ENCODE results near the gene HMOX2.

The HMOX2 gene

DNA sequence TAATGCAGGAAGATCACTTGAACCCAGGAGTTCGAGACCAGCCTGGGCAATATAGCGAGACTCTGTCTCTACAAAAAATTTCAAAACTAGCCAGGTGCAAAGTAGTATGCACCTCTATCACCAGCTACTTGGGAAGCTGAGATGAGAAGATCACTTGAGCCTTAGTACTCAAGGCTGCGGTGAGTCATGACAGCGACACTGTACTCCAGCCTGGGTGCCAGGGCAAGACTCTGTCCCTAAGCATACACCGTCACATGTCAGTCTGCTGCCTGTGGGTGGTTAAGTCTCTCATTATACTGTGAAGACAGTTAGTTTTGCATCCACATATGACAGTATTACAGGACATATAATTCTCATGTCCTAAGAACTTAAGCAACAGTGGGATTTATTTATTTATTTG lies 23.5 kb upstream of the HMOX2 start:
- TF ChIP-seq SETDB1 (IDR thresholded peaks at IDR 0.05; ENCODE audit: insufficient read length, low read length) (no peak), ZNF747 (tag by site-specific recombination; IDR thresholded peaks at IDR 0.05) (no peak), ZNF174 (tag by site-specific recombination; IDR thresholded peaks at IDR 0.05) (no peak), ZFHX2 (tag by site-specific recombination; conservative IDR thresholded peaks at IDR 0.05) (no peak)
- H3K4me3 ChIP-seq (ENCODE audit: low read depth, low read length) = no peak overlapping the region
- no peaks in the 10 kb centered on the region for H3K4me1 ChIP-seq (ENCODE audit: control insufficient read depth, insufficient read depth, low read length)
- CTCF ChIA-PET = no interaction called here
- POLR2A ChIA-PET = no interaction called here
- no peaks in the 10 kb centered on the region for H3K9me3 ChIP-seq (ENCODE audit: control insufficient read depth, insufficient read depth, low read depth, low read length)
- H3K27ac ChIP-seq (ENCODE audit: extremely low read depth, low read depth, low read length) = no peak overlapping the region
- H3K36me3 ChIP-seq (ENCODE audit: control insufficient read depth in 2 of 2, insufficient read depth in 1 of 2, low read length in 2 of 2) = peaks cover 14 to 90% of the 10 kb centered on the region in 2 experiments; a peak in 2 of 3 replicates

DNA sequence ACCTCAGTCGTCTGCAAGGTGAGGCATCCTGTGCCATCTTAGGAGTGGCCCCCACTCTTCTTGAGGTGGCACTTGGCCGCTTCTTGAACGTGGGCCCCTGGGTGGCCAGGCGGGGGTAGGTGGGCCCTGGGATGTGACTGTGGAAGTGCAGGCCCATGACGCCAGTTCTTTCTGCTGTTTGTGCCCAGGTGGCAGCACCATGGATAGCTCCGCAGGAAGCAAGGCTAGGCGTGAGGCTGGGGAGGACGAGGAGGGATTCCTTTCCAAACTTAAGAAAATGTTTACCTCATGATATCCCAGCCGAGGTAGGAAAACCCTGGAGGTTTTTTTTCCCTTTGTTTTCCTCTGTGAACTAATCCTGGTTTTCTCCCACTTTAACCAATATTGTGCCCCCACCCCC lies 21.6 kb upstream of the HMOX2 start:
- CTCF ChIA-PET = no interaction called here
- TF ChIP-seq ZNF214 (tag by site-specific recombination; IDR thresholded peaks at IDR 0.05; ENCODE audit: borderline replicate concordance) = no peak
- TF ChIP-seq, protein P1, sequence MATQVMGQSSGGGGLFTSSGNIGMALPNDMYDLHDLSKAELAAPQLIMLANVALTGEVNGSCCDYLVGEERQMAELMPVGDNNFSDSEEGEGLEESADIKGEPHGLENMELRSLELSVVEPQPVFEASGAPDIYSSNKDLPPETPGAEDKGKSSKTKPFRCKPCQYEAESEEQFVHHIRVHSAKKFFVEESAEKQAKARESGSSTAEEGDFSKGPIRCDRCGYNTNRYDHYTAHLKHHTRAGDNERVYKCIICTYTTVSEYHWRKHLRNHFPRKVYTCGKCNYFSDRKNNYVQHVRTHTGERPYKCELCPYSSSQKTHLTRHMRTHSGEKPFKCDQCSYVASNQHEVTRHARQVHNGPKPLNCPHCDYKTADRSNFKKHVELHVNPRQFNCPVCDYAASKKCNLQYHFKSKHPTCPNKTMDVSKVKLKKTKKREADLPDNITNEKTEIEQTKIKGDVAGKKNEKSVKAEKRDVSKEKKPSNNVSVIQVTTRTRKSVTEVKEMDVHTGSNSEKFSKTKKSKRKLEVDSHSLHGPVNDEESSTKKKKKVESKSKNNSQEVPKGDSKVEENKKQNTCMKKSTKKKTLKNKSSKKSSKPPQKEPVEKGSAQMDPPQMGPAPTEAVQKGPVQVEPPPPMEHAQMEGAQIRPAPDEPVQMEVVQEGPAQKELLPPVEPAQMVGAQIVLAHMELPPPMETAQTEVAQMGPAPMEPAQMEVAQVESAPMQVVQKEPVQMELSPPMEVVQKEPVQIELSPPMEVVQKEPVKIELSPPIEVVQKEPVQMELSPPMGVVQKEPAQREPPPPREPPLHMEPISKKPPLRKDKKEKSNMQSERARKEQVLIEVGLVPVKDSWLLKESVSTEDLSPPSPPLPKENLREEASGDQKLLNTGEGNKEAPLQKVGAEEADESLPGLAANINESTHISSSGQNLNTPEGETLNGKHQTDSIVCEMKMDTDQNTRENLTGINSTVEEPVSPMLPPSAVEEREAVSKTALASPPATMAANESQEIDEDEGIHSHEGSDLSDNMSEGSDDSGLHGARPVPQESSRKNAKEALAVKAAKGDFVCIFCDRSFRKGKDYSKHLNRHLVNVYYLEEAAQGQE (tag by site-specific recombination; IDR thresholded peaks at IDR 0.05) = peak; percentile 94
- peaks cover 6 to 87% of the 10 kb centered on the region in 2 experiments; a peak in 2 of 3 replicates for H3K36me3 ChIP-seq (ENCODE audit: control insufficient read depth in 2 of 2, insufficient read depth in 1 of 2, low read length in 2 of 2)
- POLR2A ChIA-PET = no interaction called here
- no peak overlapping the region for H3K4me3 ChIP-seq (ENCODE audit: low read depth, low read length)
- H3K27ac ChIP-seq (ENCODE audit: extremely low read depth, low read depth, low read length) = no peak overlapping the region
- H3K4me1 ChIP-seq (ENCODE audit: control insufficient read depth, insufficient read depth, low read length) = no peaks in the 10 kb centered on the region
- no peaks in the 10 kb centered on the region for H3K9me3 ChIP-seq (ENCODE audit: control insufficient read depth, insufficient read depth, low read depth, low read length)

DNA sequence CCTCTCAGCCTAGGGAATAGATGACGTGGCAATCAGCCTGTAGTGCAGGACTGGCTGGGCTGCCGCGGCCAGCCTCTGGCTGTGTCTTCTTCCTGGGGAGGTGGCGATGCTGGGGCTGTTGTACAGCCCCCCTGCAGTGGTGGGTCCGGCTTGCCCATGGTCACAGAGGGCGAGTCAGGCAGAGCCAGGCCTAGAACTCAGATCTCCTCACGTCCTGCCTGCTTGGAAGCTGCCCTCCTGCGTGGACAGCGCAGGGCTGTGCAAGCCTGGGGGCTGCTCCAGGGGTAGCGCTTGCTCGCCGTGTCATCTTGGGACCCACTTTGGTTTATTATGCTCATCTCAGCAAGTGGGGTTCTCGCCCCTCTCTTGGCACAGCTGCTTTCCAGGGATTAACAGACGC lies 21.1 kb upstream of the HMOX2 start:
- Histone ChIP-seq H3K9me3 (ENCODE audit: control insufficient read depth, insufficient read depth, low read depth, low read length) (no peaks in the 10 kb centered on the region), H3K4me3 (ENCODE audit: low read depth, low read length) (no peak overlapping the region), H3K36me3 (ENCODE audit: control insufficient read depth in 2 of 2, insufficient read depth in 1 of 2, low read length in 2 of 2) (peaks cover 6 to 86% of the 10 kb centered on the region in 2 experiments; a peak in 2 of 3 replicates), H3K27ac (ENCODE audit: extremely low read depth, low read depth, low read length) (no peak overlapping the region), H3K4me1 (ENCODE audit: control insufficient read depth, insufficient read depth, low read length) (no peaks in the 10 kb centered on the region)
- ChIA-PET CTCF (no interaction called here), POLR2A (no interaction called here)
- peak; percentile 52 for TF ChIP-seq ZIC2 (tag by site-specific recombination; IDR thresholded peaks at IDR 0.05)
- TF ChIP-seq, protein P2, sequence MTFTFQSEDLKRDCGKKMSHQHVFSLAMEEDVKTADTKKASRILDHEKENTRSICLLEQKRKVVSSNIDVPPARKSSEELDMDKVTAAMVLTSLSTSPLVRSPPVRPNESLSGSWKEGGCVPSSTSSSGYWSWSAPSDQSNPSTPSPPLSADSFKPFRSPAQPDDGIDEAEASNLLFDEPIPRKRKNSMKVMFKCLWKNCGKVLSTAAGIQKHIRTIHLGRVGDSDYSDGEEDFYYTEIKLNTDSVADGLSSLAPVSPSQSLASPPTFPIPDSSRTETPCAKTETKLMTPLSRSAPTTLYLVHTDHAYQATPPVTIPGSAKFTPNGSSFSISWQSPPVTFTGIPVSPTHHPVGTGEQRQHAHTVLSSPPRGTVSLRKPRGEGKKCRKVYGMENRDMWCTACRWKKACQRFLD (tag by site-specific recombination; IDR thresholded peaks at IDR 0.05) = no peak

DNA sequence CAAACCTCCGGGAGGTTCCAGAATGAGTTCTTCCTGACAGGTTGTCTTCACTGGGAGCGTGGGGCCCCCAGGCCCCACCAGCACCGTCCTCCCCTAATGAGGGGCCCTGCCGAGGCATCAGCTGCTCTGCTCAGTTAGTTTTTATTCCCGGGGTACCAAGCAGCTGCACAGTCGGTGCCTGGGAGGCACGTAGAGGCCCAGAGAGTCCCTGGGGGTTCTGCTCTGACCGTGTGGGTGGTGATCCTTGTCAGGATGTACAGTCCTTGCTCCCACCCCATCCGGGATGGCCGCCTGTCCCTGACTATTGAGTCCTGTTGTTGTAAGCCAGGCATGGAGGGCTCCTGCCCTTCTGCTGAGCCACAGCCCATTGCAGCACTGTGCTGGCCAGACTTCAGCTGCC lies 20.2 kb upstream of the HMOX2 start:
- ChIA-PET POLR2A (no interaction called here), CTCF (no interaction called here)
- peaks cover 6 to 81% of the 10 kb centered on the region in 2 experiments; a peak in 2 of 3 replicates for H3K36me3 ChIP-seq (ENCODE audit: control insufficient read depth in 2 of 2, insufficient read depth in 1 of 2, low read length in 2 of 2)
- no peaks in the 10 kb centered on the region for H3K4me1 ChIP-seq (ENCODE audit: control insufficient read depth, insufficient read depth, low read length)
- H3K4me3 ChIP-seq (ENCODE audit: low read depth, low read length) = no peak overlapping the region
- no peak overlapping the region for H3K27ac ChIP-seq (ENCODE audit: extremely low read depth, low read depth, low read length)
- no peaks in the 10 kb centered on the region for H3K9me3 ChIP-seq (ENCODE audit: control insufficient read depth, insufficient read depth, low read depth, low read length)
- TF ChIP-seq, protein P3, sequence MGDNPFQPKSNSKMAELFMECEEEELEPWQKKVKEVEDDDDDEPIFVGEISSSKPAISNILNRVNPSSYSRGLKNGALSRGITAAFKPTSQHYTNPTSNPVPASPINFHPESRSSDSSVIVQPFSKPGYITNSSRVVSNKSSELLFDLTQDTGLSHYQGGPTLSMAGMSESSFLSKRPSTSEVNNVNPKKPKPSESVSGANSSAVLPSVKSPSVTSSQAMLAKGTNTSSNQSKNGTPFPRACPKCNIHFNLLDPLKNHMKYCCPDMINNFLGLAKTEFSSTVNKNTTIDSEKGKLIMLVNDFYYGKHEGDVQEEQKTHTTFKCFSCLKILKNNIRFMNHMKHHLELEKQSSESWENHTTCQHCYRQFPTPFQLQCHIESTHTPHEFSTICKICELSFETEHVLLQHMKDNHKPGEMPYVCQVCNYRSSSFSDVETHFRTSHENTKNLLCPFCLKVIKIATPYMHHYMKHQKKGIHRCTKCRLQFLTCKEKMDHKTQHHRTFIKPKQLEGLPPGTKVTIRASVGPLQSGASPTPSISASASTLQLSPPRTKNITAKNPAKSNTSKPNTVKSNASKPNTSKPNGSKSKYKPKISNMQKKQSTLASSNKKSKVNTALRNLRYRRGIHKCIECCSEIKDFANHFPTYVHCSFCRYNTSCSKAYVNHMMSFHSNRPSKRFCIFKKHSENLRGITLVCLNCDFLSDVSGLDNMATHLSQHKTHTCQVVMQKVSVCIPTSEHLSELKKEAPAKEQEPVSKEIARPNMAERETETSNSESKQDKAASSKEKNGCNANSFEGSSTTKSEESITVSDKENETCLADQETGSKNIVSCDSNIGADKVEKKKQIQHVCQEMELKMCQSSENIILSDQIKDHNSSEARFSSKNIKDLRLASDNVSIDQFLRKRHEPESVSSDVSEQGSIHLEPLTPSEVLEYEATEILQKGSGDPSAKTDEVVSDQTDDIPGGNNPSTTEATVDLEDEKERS (tag by site-specific recombination; IDR thresholded peaks at IDR 0.05) = no peak
- TF ChIP-seq, protein P4, sequence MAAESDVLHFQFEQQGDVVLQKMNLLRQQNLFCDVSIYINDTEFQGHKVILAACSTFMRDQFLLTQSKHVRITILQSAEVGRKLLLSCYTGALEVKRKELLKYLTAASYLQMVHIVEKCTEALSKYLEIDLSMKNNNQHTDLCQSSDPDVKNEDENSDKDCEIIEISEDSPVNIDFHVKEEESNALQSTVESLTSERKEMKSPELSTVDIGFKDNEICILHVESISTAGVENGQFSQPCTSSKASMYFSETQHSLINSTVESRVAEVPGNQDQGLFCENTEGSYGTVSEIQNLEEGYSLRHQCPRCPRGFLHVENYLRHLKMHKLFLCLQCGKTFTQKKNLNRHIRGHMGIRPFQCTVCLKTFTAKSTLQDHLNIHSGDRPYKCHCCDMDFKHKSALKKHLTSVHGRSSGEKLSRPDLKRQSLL (tag by site-specific recombination; IDR thresholded peaks at IDR 0.05) = no peak
- TF ChIP-seq ZNF600 (tag by site-specific recombination; IDR thresholded peaks at IDR 0.05) (no peak), ZNF302 (tag by site-specific recombination; IDR thresholded peaks at IDR 0.05; ENCODE audit: low read depth) (no peak), ZSCAN16 (tag by site-specific recombination; IDR thresholded peaks at IDR 0.05) (no peak), TCF7L2 (IDR thresholded peaks at IDR 0.05; ENCODE audit: borderline replicate concordance, low read depth, low read length) (no peak), ZNF112 (tag by site-specific recombination; IDR thresholded peaks at IDR 0.05) (no peak), ZNF830 (tag by site-specific recombination; IDR thresholded peaks at IDR 0.05; ENCODE audit: low read depth) (no peak), ZNF560 (tag by site-specific recombination; IDR thresholded peaks at IDR 0.05; ENCODE audit: borderline replicate concordance) (no peak)
- TF ChIP-seq, protein P5, sequence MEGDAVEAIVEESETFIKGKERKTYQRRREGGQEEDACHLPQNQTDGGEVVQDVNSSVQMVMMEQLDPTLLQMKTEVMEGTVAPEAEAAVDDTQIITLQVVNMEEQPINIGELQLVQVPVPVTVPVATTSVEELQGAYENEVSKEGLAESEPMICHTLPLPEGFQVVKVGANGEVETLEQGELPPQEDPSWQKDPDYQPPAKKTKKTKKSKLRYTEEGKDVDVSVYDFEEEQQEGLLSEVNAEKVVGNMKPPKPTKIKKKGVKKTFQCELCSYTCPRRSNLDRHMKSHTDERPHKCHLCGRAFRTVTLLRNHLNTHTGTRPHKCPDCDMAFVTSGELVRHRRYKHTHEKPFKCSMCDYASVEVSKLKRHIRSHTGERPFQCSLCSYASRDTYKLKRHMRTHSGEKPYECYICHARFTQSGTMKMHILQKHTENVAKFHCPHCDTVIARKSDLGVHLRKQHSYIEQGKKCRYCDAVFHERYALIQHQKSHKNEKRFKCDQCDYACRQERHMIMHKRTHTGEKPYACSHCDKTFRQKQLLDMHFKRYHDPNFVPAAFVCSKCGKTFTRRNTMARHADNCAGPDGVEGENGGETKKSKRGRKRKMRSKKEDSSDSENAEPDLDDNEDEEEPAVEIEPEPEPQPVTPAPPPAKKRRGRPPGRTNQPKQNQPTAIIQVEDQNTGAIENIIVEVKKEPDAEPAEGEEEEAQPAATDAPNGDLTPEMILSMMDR (tag by site-specific recombination; IDR thresholded peaks at IDR 0.05) = no peak

Data from HEK293 (cell line).